Superior temporal gyrus (tissue), 1 donor: ENCODE data around the gene PEX14.
A peak's percentile ranks its signal among the peaks of the same experiment; 100 is the strongest.

Experiments
- DNase-seq: peaks from one replicate; pipeline ENCODE4 v3.0.0-alpha.2; 2016; ENCODE audit errors: extremely low spot score

PEX14 gene

GRCh38 chr1:10540277-10541005 is 65.7 kb downstream of the PEX14 start:
- DNase-seq: no peak

- no peak for DNase-seq
These were observed 66.5 kb downstream of the PEX14 start for GRCh38 chr1:10541286-10541685.

- DNase-seq: no peak
These were observed 69.5 kb downstream of the PEX14 start for GRCh38 chr1:10544239-10544638.

GRCh38 chr1:10546896-10547295 is 72.1 kb downstream of the PEX14 start:
- no peak for DNase-seq

- no peak for DNase-seq
These were observed 75.3 kb downstream of the PEX14 start for GRCh38 chr1:10549904-10550664.

- DNase-seq: no peak
These were observed 78.4 kb downstream of the PEX14 start for GRCh38 chr1:10553118-10553517.

GRCh38 chr1:10555635-10556429 is 81.1 kb downstream of the PEX14 start:
- DNase-seq: no peak

GRCh38 chr1:10556430-10557005 is 81.8 kb downstream of the PEX14 start:
- no peak for DNase-seq

- no peak for DNase-seq
These were observed 83.0 kb downstream of the PEX14 start for GRCh38 chr1:10557714-10558113.

GRCh38 chr1:10559386-10559785 is 84.6 kb downstream of the PEX14 start:
- no peak for DNase-seq

GRCh38 chr1:10561497-10561896 is 86.7 kb downstream of the PEX14 start:
- no peak for DNase-seq

GRCh38 chr1:10561955-10562354 is 87.2 kb downstream of the PEX14 start:
- no peak for DNase-seq

- no peak for DNase-seq
These were observed 89.3 kb downstream of the PEX14 start for GRCh38 chr1:10564063-10564462.

- no peak for DNase-seq
These were observed 94.8 kb downstream of the PEX14 start for GRCh38 chr1:10569531-10569930.

GRCh38 chr1:10575616-10576015 is 100.9 kb downstream of the PEX14 start:
- DNase-seq: no peak

GRCh38 chr1:10578070-10578469 is 103.3 kb downstream of the PEX14 start:
- DNase-seq: no peak

- DNase-seq: no peak
These were observed 108.9 kb downstream of the PEX14 start for GRCh38 chr1:10583641-10584040.

GRCh38 chr1:10585242-10585641 is 110.5 kb downstream of the PEX14 start:
- DNase-seq: no peak

- peak; percentile 21 for DNase-seq
These were observed 111.4 kb downstream of the PEX14 start for GRCh38 chr1:10586125-10586524.

- DNase-seq: no peak
These were observed 113.9 kb downstream of the PEX14 start for GRCh38 chr1:10588640-10589039.

GRCh38 chr1:10589074-10589473 is 114.3 kb downstream of the PEX14 start:
- no peak for DNase-seq

GRCh38 chr1:10591010-10591409 is 116.3 kb downstream of the PEX14 start:
- no peak for DNase-seq
